Measurements from ENCODE around the gene PCDH15. TPM values are rescaled to one million over a fixed set of nuclear protein-coding genes. Genes with fewer than 3 reads are reported as not detected.

The PCDH15 gene
- total and polyA plus RNA-seq, 12 donors: 1.9 to 34.2 (median 10.2) TPM

DNA sequence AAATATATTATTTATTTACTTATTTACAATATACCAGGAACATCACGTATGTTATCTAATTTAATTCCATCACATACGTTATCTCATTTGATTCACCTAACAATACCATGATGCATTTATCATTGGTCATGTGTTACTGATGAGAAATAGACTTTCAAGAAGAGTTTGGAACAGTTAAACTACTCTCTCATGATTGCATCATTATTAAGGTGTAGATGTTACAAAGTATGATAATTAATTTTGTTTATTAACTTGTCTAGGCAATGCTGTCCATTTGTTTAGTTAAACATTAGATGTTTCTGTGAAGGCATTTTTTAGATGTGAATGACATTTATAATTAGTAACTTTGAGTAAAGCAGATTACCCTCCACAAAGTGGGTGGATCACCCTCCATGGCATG is 32.0 kb upstream of the PCDH15 start:
- TF ChIP-seq CTCF (IDR thresholded peaks at IDR 0.05) (no peak), POLR2A (IDR thresholded peaks at IDR 0.05) (no peak)
- intact Hi-C loops (cut with DNase I): no loop called here
- 45 to 73% (median 47%) methylated on average over 2 of the region's 2 CpGs for WGBS, 4 donors

DNA sequence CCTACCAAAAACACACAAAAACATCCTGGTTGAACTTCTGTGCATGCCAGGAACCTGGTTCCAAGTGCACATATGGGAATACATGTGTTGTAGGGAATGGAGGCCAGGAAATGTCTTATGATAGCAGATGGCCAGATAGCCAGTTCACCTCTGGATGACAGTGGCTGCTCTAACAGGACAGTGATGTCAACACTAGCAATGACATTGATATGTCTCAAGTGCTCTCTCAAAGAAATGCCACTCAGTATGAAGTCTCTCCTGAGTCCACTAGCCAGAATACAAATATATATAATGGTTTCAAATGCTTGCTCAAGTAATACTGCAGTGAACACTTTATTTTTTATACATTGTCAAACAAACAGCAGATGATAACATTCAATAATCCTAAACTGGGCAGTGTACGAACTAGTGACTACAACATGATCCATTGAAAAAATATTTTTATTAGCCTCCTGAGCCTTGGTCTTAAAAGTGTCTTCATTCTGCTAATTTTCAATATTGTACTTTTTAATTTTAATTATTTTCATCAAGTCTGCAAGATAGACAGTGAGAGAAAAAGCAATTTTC is 26.0 kb upstream of the PCDH15 start:
- H3K9me3 ChIP-seq (replicated peaks in 1 of 3): no peaks in the 10 kb centered on the region
- no peak overlapping the region for H3K27ac ChIP-seq
- WGBS, 4 donors: 74 to 94% (median 80%) methylated on average over 1 of the region's 1 CpG
- no peak for DNase-seq
- no peaks in the 10 kb centered on the region for H3K36me3 ChIP-seq (replicated peaks in 1 of 2)
- no peaks in the 10 kb centered on the region for H3K27me3 ChIP-seq
- TF ChIP-seq CTCF (IDR thresholded peaks at IDR 0.05): no peak
- no peak for TF ChIP-seq POLR2A (IDR thresholded peaks at IDR 0.05)
- no peak overlapping the region for H3K4me3 ChIP-seq
- intact Hi-C loops (cut with DNase I): no loop called here
- no peaks in the 10 kb centered on the region for H3K4me1 ChIP-seq (replicated peaks in 1 of 2)

More for the DNA sequence above, 32.0 kb upstream of the PCDH15 start:
- H3K27ac ChIP-seq: no peak overlapping the region
- H3K4me1 ChIP-seq (replicated peaks in 1 of 2): no peaks in the 10 kb centered on the region
- DNase-seq: no peak
- no peaks in the 10 kb centered on the region for H3K9me3 ChIP-seq (replicated peaks in 1 of 3)
- H3K36me3 ChIP-seq (replicated peaks in 1 of 2): no peaks in the 10 kb centered on the region
- H3K4me3 ChIP-seq: no peak overlapping the region
- no peaks in the 10 kb centered on the region for H3K27me3 ChIP-seq

- Histone ChIP-seq H3K36me3 (replicated peaks in 1 of 2) (no peaks in the 10 kb centered on the region), H3K4me1 (replicated peaks in 1 of 2) (no peaks in the 10 kb centered on the region), H3K4me3 (no peak overlapping the region), H3K9me3 (replicated peaks in 1 of 3) (no peaks in the 10 kb centered on the region), H3K27ac (no peak overlapping the region), H3K27me3 (no peaks in the 10 kb centered on the region)
- TF ChIP-seq POLR2A (IDR thresholded peaks at IDR 0.05) (no peak), CTCF (IDR thresholded peaks at IDR 0.05) (no peak)
- 92 to 94% (median 94%) methylated on average over 2 of the region's 2 CpGs for WGBS, 4 donors
- DNase-seq: no peak
- intact Hi-C loops (cut with DNase I): no loop called here
These were observed 14.6 kb upstream of the PCDH15 start for GRCh38 chr10:54815583-54815982.

GRCh38 chr10:54808186-54808935 is 7.3 kb upstream of the PCDH15 start:
- no peak for DNase-seq
- Histone ChIP-seq H3K27me3 (no peaks in the 10 kb centered on the region), H3K27ac (no peak overlapping the region), H3K9me3 (replicated peaks in 1 of 3) (no peaks in the 10 kb centered on the region), H3K4me3 (no peak overlapping the region), H3K4me1 (replicated peaks in 1 of 2) (no peaks in the 10 kb centered on the region), H3K36me3 (replicated peaks in 1 of 2) (no peaks in the 10 kb centered on the region)
- intact Hi-C loops (cut with DNase I): no loop called here
- TF ChIP-seq POLR2A (IDR thresholded peaks at IDR 0.05) (no peak), CTCF (IDR thresholded peaks at IDR 0.05) (no peak)
- 94 to 100% (median 94%) methylated on average over 1 of the region's 1 CpG for WGBS, 4 donors
